ENCODE data around the gene PCLO.

DNA sequence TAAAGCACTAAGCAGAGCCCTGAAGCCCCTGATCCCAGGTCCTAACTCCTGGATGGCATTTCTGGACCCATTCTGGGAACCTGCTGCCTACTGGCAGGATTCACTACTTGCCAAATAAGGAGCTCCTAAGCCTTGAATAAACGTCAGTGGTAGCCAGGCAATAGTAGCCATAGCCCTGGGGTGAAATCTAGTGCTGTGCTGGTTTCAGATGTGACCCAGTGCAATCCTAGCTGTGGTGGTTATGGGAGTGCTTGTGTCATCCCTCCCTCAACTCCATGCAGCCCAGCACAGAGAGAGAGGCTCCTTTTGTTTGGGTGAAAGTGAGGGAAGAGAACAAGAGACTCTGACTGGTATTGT is 43.7 kb downstream of the PCLO start:
- TF ChIP-seq POLR2A (IDR thresholded peaks at IDR 0.05) = no peak
- TF ChIP-seq, protein P1, sequence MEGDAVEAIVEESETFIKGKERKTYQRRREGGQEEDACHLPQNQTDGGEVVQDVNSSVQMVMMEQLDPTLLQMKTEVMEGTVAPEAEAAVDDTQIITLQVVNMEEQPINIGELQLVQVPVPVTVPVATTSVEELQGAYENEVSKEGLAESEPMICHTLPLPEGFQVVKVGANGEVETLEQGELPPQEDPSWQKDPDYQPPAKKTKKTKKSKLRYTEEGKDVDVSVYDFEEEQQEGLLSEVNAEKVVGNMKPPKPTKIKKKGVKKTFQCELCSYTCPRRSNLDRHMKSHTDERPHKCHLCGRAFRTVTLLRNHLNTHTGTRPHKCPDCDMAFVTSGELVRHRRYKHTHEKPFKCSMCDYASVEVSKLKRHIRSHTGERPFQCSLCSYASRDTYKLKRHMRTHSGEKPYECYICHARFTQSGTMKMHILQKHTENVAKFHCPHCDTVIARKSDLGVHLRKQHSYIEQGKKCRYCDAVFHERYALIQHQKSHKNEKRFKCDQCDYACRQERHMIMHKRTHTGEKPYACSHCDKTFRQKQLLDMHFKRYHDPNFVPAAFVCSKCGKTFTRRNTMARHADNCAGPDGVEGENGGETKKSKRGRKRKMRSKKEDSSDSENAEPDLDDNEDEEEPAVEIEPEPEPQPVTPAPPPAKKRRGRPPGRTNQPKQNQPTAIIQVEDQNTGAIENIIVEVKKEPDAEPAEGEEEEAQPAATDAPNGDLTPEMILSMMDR (IDR thresholded peaks at IDR 0.05) = no peak
